SK-N-DZ (cell line): ENCODE results near the gene KLHL14.
A peak's percentile ranks its signal among the peaks of the same experiment; 100 is the strongest.

ENCODE experiments used
- DNase-seq: peaks from one replicate; pipeline ENCODE4 v3.0.0-alpha.2; 2015; ENCODE audit warnings: low spot score

KLHL14 gene

DNA sequence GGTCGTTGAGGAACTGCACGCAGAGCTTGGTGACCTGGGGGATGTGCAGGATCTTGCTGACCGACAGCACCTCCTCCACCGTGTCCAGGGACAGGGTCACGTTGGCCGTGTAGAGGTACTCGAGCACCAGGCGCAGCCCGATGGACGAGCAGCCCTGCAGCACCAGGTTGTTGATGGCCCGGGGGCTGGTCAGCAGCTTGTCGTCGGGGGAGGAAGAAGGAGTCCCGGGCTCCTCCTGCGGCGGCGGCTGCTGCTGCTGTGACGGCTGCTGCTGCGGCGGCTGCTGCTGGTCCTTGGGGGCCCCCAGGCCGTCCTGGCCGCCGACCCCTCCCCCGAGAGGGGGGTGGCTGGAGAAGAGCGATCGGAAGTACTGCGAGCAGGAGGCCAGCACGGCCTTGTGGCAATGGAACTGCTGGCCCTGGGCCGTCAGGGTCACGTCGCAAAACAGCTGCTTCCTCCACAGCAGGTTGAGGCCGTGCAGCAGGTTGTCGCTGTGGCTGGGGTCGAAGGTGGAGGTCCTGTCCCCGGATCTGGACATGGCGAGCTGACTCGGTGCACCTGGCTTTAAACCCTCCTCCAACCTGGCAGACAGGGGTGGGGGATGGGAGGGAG is 2.7 kb downstream of the KLHL14 start:
- peak; percentile 29 for DNase-seq

DNA sequence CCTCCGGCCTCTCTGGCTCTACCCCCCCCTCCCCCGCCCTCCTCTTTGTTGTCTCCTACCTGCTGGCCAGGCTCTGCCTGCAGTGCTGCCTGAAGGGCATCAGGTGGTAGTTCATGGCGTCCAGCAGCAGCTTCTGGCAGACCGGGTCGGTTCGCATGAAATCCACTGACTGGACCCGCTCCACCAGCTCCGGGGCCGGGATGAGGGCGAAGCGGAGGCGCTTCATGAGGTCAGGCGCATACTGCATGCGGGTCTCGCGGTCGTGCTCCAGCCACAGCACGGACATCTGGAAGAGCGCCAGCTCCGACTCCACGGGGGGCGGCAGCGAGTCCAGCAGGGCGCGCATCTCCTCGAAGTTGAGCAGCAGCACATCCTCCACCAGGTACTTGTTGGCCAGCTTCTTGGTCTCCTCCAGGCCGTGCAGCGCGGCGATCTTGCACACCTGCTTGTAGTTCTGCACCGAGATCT is 3.2 kb downstream of the KLHL14 start:
- DNase-seq, result no peak

GRCh38 chr18:32769071-32769585 is 3.7 kb downstream of the KLHL14 start:
- DNase-seq, result no peak

GRCh38 chr18:32767400-32767799 is 5.4 kb downstream of the KLHL14 start:
- no peak for DNase-seq

DNA sequence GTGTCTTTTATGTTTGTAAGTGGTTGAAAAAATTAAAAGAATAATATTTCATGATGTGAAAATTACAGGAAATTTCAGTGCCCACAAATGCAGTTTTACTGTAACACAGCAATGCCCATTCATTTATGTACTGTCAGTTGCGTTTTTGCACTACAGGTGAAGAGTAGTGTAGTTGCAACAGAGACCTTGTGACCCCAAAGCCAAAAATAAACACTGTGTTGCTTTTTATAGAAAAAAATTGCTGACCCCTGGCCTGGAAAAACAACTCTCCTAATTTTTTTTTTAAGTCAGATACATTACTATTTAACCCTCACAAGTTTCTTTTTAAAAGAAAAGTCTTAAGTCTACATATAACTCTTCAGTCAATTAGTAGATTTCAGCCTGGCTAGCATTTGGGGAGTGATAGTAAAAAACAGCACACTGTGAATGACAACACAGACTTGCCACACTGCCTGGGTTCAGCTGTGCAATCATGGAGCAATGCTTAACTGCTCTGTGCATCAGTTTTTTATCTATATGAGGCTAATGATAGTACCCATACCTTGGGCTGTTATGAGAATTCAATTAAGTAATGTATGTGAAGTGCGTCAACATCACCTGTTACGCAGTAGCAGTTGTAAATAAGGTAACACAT is 8.1 kb downstream of the KLHL14 start:
- no peak for DNase-seq

DNA sequence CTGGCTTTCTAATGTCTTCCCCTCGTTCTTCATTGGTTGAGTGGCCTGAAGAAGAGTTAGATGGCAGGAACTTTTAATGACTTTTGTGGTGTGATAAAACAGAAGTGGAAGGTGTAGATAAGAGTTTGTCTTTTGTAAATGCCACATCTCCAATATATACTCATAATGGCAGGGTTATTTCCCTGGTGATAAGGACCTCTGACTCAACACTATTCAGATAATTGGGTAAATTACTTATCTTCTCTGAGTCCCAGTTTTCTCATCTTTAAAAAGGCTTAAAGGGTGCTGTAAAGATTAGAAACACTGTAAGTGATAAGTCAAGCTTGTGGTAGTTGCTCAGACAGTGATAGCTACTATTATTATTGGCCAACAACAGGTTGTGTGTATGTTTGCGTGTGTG is 9.5 kb downstream of the KLHL14 start:
- no peak for DNase-seq

GRCh38 chr18:32761231-32761630 is 11.6 kb downstream of the KLHL14 start:
- no peak for DNase-seq

GRCh38 chr18:32760391-32760790 is 12.4 kb downstream of the KLHL14 start:
- no peak for DNase-seq

GRCh38 chr18:32759611-32760167 is 13.1 kb downstream of the KLHL14 start:
- no peak for DNase-seq

DNA sequence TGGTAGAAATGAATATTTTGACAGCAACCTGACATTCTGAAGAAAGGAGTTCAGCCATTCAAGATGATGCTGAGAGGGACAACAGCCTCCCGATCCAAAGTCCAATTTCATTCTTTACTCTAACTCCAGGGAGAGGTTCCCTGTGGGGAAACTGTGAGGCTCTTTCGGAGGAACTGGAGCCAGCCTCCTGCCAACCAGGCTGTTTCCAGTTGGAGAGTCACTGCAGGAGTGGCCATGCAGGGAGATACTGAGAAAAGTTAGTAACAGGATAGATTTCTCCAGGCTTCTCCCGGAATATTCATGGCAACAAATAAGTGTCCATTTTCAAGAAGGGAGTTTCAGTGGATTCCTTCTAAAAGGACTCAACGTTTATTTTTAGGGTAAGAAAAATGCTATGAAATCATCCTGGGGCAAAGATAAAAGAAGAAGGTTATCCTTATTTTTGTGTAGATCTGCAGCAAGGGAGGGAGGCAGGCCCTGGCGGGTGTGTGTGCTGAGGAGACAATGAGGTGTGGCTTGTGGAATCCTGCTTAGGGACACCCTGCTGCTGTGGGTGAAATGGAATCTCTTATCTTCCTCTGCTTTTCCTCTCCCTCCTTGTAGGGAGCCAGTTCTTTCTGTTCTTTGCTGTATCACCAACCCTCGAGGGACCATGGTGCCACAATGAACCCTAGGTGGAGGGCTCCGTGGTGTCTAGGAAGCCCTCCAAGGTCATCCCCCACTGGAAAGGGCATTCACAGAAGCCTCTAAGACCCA is 18.1 kb downstream of the KLHL14 start:
- no peak for DNase-seq

DNA sequence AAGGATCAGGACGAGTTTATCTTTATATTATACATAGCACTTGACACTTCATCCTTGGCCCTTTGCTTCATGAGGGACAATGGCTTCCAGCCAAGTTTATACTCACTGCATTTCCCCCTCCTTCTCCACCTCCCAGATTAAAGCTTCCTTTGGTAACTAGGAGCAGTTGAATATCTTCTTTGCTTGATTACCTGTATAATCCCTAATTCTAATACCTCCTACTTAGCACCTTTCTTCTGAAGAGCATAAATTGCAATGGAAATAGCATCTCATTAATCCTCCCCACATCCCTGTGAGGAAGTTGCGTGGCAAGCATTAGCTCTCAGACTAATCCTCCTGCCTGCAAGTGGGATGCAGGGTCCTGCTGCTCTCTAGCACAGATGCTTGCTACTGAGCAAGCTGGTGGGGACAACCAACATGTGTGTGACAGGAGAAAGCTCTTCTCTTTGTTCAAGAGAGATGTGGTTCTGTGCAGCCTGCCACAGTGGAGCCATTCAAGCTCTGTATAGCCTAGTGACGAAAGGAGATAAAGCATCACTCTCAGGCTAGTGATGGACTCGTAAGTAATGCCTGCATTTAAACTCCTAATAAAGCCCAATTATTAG is 19.1 kb downstream of the KLHL14 start:
- DNase-seq, result no peak

GRCh38 chr18:32750328-32750727 is 22.5 kb downstream of the KLHL14 start:
- DNase-seq, result no peak

DNA sequence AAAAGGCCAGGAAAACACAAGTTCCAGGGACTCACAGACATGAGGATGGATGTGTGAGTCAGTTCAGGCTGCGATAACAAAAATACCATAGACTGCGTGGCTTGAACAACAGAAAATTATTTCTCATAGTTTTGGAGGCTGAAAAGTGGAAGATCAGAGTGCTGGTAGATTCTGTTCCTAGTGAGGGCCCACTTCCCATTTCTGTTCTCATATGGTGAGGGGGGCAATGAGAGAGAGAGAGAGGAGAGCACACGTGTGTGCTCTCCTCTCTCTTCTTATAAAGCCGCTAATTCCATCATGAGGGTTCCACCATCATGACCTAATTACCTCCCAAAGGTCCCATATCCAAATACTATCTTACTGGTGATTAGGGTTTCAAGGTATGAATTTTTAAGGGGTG is 23.0 kb downstream of the KLHL14 start:
- DNase-seq, result no peak

DNA sequence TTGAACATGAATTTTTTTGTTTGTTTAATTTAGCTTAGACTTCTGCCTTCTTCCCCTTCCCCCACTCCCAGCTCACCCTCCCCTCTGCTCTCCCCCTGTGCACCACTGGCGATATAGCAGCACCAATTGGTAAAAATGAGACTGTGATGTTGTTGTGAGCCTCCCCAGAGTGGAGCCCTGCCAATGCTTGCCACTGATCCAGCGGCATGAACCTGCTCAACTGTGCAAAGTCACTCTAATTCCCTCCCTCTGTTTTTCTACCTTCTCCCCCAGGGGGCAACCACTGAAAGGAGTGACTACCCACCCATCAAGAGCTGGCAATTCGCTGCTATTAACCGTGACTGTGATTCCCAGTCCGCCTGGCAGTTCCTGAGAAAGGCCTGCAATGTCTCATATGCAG is 30.2 kb downstream of the KLHL14 start:
- DNase-seq, result peak; percentile 12

DNA sequence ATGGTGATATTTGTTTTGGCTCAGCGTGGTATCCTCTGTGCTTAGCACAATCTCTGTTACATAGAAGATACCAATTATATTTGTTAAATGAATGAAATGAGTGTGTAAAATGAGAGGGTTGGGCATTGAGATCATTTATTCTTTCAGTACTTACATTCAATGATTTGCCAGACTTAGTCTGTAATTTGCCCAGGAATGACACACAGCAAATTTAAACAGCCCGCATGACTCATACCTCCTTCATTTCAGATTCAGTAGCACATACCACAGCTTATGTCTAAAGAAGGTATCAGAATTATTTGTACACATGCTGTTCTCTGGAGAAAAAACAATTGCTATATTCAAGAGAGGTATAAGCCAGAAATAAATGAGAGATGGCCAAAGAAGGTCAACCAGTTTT is 37.0 kb downstream of the KLHL14 start:
- no peak for DNase-seq

DNA sequence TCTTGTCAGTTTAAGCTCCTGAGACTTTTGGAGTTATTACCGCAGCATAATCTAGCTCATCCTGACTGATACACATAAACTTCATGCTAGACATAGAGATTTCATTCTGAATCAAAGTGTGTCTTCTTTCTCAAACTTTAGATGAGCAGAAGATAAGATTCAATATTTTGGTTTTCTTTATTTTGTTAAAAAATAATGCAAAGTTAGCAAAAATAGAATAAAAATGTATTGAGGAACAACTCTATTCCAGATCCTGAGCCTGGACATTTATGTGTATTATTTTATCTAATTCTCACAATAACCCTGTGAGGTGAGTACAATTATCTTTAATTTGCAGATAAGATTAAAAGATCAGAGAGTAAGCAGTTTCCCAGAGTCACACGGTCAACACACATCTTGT is 38.4 kb downstream of the KLHL14 start:
- DNase-seq, result no peak

DNA sequence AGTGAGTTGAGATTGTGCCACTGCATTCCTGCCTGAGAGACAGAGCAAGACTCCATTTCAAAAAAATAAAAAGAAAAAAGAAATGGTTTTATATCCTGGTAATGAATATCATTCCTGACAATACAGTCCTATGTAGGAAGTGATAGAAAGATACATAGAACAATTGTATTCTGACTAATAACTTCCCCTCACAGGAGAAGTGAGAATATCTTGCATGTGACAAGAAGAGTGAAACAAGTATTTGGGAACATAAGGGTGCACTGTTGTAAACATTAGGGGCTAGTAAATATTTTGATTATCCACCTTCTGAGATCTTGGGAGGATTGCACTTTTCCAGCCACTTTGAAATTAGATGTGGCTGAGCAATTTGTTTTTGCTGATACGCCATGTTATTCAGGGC is 40.7 kb downstream of the KLHL14 start:
- no peak for DNase-seq

DNA sequence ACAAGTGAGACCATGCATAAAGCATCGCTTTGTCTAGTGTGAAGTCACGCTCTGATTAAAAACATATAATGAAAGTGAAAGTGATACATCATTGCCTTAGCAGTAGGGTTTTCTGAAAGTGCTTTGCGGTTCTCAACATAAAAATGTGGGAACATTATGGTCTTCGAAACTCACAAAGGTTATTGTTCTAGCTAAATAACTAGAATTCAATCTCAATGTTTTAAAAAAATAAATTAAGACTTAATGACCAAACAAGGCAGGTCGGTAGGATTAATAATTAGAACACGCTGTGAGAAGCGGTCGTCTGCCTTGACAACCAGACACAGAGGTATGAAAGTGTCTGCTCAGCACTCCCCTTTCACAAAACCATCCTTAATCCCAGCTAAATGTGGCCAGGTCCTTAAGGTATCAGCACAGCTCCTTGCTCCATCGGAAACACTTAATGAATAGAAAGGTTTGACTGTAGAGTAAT is 42.2 kb downstream of the KLHL14 start:
- no peak for DNase-seq

DNA sequence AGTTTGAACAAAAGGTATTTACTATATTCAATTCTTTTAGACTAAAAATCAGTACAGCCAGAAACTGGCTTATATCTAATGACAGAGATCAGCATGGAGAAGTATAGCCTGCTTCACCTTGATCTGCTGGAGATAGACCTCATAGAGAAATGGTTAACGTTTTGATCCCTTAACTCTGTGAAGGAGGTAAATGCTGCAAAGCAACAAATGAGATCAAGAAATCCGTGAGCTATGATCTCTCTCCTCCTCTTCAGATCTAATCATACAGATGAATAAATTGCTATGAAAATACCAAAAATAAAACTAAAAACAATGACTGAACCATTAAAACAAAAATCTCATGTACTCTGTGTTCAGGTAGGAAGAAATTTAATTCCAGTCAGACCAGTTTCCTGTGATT is 42.8 kb downstream of the KLHL14 start:
- no peak for DNase-seq

GRCh38 chr18:32724071-32724749 is 48.6 kb downstream of the KLHL14 start:
- DNase-seq, result no peak

- no peak for DNase-seq
Measured at GRCh38 chr18:32722279-32722678, 50.5 kb downstream of the KLHL14 start.
